Erythroblast (primary cell): ENCODE measurements around the gene EOMES.

Experiments used
- GATA1 ChIP-seq: IDR thresholded peaks from 2 replicates; pipeline ENCODE4 v1.6.1; 2011; ENCODE audit warnings: low read depth, mild to moderate bottlenecking, control low read depth, low read length, moderate library complexity
- POLR2A ChIP-seq: IDR thresholded peaks from 2 replicates; pipeline ENCODE4 v1.6.1; 2011; ENCODE audit warnings: mild to moderate bottlenecking, low read length

GRCh38 chr3:27714146-27714526, 8.0 kb downstream of the EOMES start:
- TF ChIP-seq POLR2A (no peak), GATA1 (no peak)
